ENCODE measurements around the gene TULP4. TPM values are rescaled to one million over a fixed set of nuclear protein-coding genes. Genes with fewer than 3 reads are reported as not detected.

Gene TULP4
- polyA plus RNA-seq, 3 donors: 6.5 to 10.6 (median 7.9) TPM

GRCh38 chr6:158488065-158488464, 175.8 kb downstream of the TULP4 start:
- Histone ChIP-seq H3K9me3 (replicated peaks in 1 of 2; ENCODE audit: control insufficient read depth in 1 of 2, insufficient read depth in 1 of 2, low read length in 2 of 2) (no peaks in the 10 kb centered on the region), H3K4me1 (ENCODE audit: control insufficient read depth in 1 of 2, insufficient read depth in 2 of 2, low read length in 2 of 2) (no peaks in the 10 kb centered on the region), H3K4me3 (replicated peaks in 1 of 3; ENCODE audit: low read depth in 2 of 3, low read length in 3 of 3) (no peak overlapping the region), H3K79me2 (ENCODE audit: insufficient read depth, low read length) (no peaks in the 10 kb centered on the region), H3K27me3 (ENCODE audit: control insufficient read depth in 2 of 2, insufficient read depth in 2 of 2, low read length in 2 of 2) (no peaks in the 10 kb centered on the region), H2AFZ (ENCODE audit: insufficient read depth, low read depth, low read length, poor library complexity, severe bottlenecking) (no peak overlapping the region), H4K20me1 (ENCODE audit: insufficient read depth, low read length) (no peaks in the 10 kb centered on the region), H3K9ac (ENCODE audit: insufficient read depth, low read length, poor library complexity, severe bottlenecking) (no peak overlapping the region), H3K27ac (ENCODE audit: low read depth in 1 of 2, low read length in 2 of 2) (no peak overlapping the region), H3K4me2 (replicated peaks; ENCODE audit: extremely low read depth, low read length, poor library complexity, severe bottlenecking) (no peak overlapping the region), H3K36me3 (replicated peaks in 1 of 2; ENCODE audit: control insufficient read depth in 1 of 2, insufficient read depth in 2 of 2, low read length in 2 of 2) (peaks cover 3 to 45% of the 10 kb centered on the region in 2 donors)
- no peak overlapping the region for H3K27ac Mint-ChIP-seq
- no peak for DNase-seq
- peaks cover 27 to 42% of the 10 kb centered on the region in 2 donors for H3K36me3 Mint-ChIP-seq
- H3K4me3 Mint-ChIP-seq: no peak overlapping the region
- no peaks in the 10 kb centered on the region for H3K4me1 Mint-ChIP-seq
- 80% methylated on average over 1 of the region's 4 CpGs for WGBS (ENCODE audit: insufficient coverage)
- H3K27me3 Mint-ChIP-seq (ENCODE audit: low read depth in 3 of 3): no peaks in the 10 kb centered on the region
- no peak for TF ChIP-seq CTCF (IDR thresholded peaks at IDR 0.05)
- no peaks in the 10 kb centered on the region for H3K9me3 Mint-ChIP-seq
- intact Hi-C loops (cut with micrococcal nuclease): no loop called here

GRCh38 chr6:158489441-158489840, 177.2 kb downstream of the TULP4 start:
- no peaks in the 10 kb centered on the region for H3K27me3 ChIP-seq (ENCODE audit: control insufficient read depth in 2 of 2, insufficient read depth in 2 of 2, low read length in 2 of 2)
- H2AFZ ChIP-seq (ENCODE audit: insufficient read depth, low read depth, low read length, poor library complexity, severe bottlenecking): no peak overlapping the region
- H3K4me3 Mint-ChIP-seq: no peak overlapping the region
- no peak overlapping the region for H3K27ac ChIP-seq (ENCODE audit: low read depth in 1 of 2, low read length in 2 of 2)
- no peaks in the 10 kb centered on the region for H3K9me3 ChIP-seq (replicated peaks in 1 of 2; ENCODE audit: control insufficient read depth in 1 of 2, insufficient read depth in 1 of 2, low read length in 2 of 2)
- no peak for TF ChIP-seq CTCF (IDR thresholded peaks at IDR 0.05)
- no peak overlapping the region for H3K4me2 ChIP-seq (replicated peaks; ENCODE audit: extremely low read depth, low read length, poor library complexity, severe bottlenecking)
- H3K4me1 Mint-ChIP-seq: no peaks in the 10 kb centered on the region
- no peak for DNase-seq
- peaks cover 0 to under 1% (median 0%) of the 10 kb centered on the region in 3 donors for H3K27me3 Mint-ChIP-seq (ENCODE audit: low read depth in 3 of 3)
- peaks cover 29 to 45% of the 10 kb centered on the region in 2 donors for H3K36me3 Mint-ChIP-seq
- H3K9ac ChIP-seq (ENCODE audit: insufficient read depth, low read length, poor library complexity, severe bottlenecking): no peak overlapping the region
- WGBS (ENCODE audit: insufficient coverage): 94% methylated on average over 2 of the region's 4 CpGs
- intact Hi-C loops (cut with micrococcal nuclease): no loop called here
- no peak overlapping the region for H3K27ac Mint-ChIP-seq
- no peaks in the 10 kb centered on the region for H3K4me1 ChIP-seq (ENCODE audit: control insufficient read depth in 1 of 2, insufficient read depth in 2 of 2, low read length in 2 of 2)
- no peaks in the 10 kb centered on the region for H3K79me2 ChIP-seq (ENCODE audit: insufficient read depth, low read length)
- no peak overlapping the region for H3K4me3 ChIP-seq (replicated peaks in 1 of 3; ENCODE audit: low read depth in 2 of 3, low read length in 3 of 3)
- H3K36me3 ChIP-seq (replicated peaks in 1 of 2; ENCODE audit: control insufficient read depth in 1 of 2, insufficient read depth in 2 of 2, low read length in 2 of 2): peaks cover 13 to 42% of the 10 kb centered on the region in 2 donors
- H4K20me1 ChIP-seq (ENCODE audit: insufficient read depth, low read length): no peaks in the 10 kb centered on the region
- no peaks in the 10 kb centered on the region for H3K9me3 Mint-ChIP-seq
